ENCODE data around the gene CGNL1. TPM values are rescaled to one million over a fixed set of nuclear protein-coding genes. Genes with fewer than 3 reads are reported as not detected.

The CGNL1 gene
- polyA plus RNA-seq, 1 of the 3 experiments (the other 2 are of a cell fraction): 0.23 TPM

DNA sequence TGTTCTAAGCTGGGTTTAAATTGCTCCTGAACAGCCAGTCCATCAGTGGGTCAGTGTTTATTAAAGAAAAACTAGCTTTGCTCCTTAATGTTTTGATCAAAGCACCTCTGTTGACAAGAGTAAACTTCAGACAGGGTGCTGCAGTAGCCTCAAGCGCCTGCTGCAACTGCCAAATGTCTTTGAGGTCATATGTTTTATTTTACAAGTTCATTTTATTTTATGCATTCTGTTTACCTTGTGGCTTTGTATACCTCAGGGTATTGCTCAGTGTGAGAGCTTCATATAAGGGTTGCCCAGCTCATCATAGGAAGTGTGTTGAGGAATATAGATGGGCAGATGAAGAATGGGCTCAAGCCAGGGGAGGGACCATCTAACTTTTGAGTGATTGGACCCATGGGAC lies 223.9 kb downstream of the CGNL1 start:
- H3K9me3 ChIP-seq: no peaks in the 10 kb centered on the region
- H3F3A ChIP-seq (replicated peaks; ENCODE audit: insufficient read depth): no peaks in the 10 kb centered on the region
- TF ChIP-seq FOSL2 (IDR thresholded peaks at IDR 0.05; ENCODE audit: borderline replicate concordance, low read depth): no peak
- TF ChIP-seq CHD2 (IDR thresholded peaks at IDR 0.05; ENCODE audit: low read length, partially characterized antibody): no peak
- H3K9me2 ChIP-seq: no peaks in the 10 kb centered on the region
- no peak overlapping the region for H3K27ac ChIP-seq (ENCODE audit: low read depth in 2 of 2, low read length in 1 of 2)
- 39% methylated on average over 1 of the region's 1 CpG for WGBS (ENCODE audit: low lambda C conversion rate)
- DNase-seq: no peak
- no peak overlapping the region for H3K9ac ChIP-seq
- H3K4me1 ChIP-seq (ENCODE audit: control insufficient read depth in 1 of 2, insufficient read depth in 2 of 2, low read depth in 1 of 2, low read length in 1 of 2): peaks cover 0 to 6% of the 10 kb centered on the region in 2 experiments; a peak in 2 of 4 replicates
- H3K36me3 ChIP-seq (replicated peaks in 1 of 2; ENCODE audit: control insufficient read depth in 1 of 2, insufficient read depth in 2 of 2, low read length in 1 of 2): no peaks in the 10 kb centered on the region
- no peaks in the 10 kb centered on the region for H3K79me2 ChIP-seq (ENCODE audit: insufficient read depth)
- H2AFZ ChIP-seq (ENCODE audit: low read depth): no peak overlapping the region
- POLR2A ChIA-PET: no interaction called here
- H3K27me3 ChIP-seq (ENCODE audit: insufficient read depth): peaks cover 9% of the 10 kb centered on the region; the same call in 1 of the 2 replicates
- H4K20me1 ChIP-seq (ENCODE audit: insufficient read depth): no peaks in the 10 kb centered on the region
- no peak overlapping the region for H3K4me2 ChIP-seq
- CTCF ChIA-PET: interaction anchor here (2.0 kb wide), 1 partner anchor 12 kb away, joined by 10 read pairs; no protein-coding TSS in a partner anchor
- no peak overlapping the region for H3K4me3 ChIP-seq (ENCODE audit: low read depth in 2 of 2, low read length in 1 of 2)

Small RNA genes within 50 kb of the gene (small RNA-seq; reads per million reads assigned to genes)
- gene RNU6-844P: 0 reads per million in 7 experiments

Other genes with a start within 250 kb of the CGNL1 start
- 0.07 TPM in 1 of 2 replicates, not detected in the other for gene MYZAP, start 215.4 kb downstream of the CGNL1 start, polyA plus RNA-seq (2012; rRNA removed)